ENCODE measurements around the gene RBM12.

The RBM12 gene

GRCh38 chr20:35663516-35664465 is 909 bp downstream of the RBM12 start:
- peak overlapping the region; percentile 89 for H3K4me3 ChIP-seq (ENCODE audit: low read length)
- H3K9ac ChIP-seq (ENCODE audit: low read depth, low read length): peak overlapping the region; percentile 93
- H3K9me3 ChIP-seq (replicated peaks; ENCODE audit: low read length): no peaks in the 10 kb centered on the region
- no peaks in the 10 kb centered on the region for H3K27me3 ChIP-seq (ENCODE audit: control insufficient read depth, insufficient read depth, low read length)
- H3K4me2 ChIP-seq (ENCODE audit: low read length): peak overlapping the region; percentile 99
- H3K36me3 ChIP-seq (ENCODE audit: insufficient read depth, low read length): peaks cover 2% of the 10 kb centered on the region
- H3K4me1 ChIP-seq (ENCODE audit: control insufficient read depth, insufficient read depth, low read length): peaks cover 31% of the 10 kb centered on the region

GRCh38 chr20:35662551-35662950 is 2.1 kb downstream of the RBM12 start:
- H3K36me3 ChIP-seq (ENCODE audit: insufficient read depth, low read length): no peaks in the 10 kb centered on the region
- H3K4me1 ChIP-seq (ENCODE audit: control insufficient read depth, insufficient read depth, low read length): peaks cover 31% of the 10 kb centered on the region
- H3K4me2 ChIP-seq (ENCODE audit: low read length): peak overlapping the region; percentile 99
- H3K4me3 ChIP-seq (ENCODE audit: low read length): peak overlapping the region; percentile 89
- H3K9me3 ChIP-seq (replicated peaks; ENCODE audit: low read length): no peaks in the 10 kb centered on the region
- H3K27me3 ChIP-seq (ENCODE audit: control insufficient read depth, insufficient read depth, low read length): no peaks in the 10 kb centered on the region
- peak overlapping the region; percentile 93 for H3K9ac ChIP-seq (ENCODE audit: low read depth, low read length)

- Histone ChIP-seq H3K36me3 (ENCODE audit: insufficient read depth, low read length) (no peaks in the 10 kb centered on the region), H3K27me3 (ENCODE audit: control insufficient read depth, insufficient read depth, low read length) (no peaks in the 10 kb centered on the region), H3K4me1 (ENCODE audit: control insufficient read depth, insufficient read depth, low read length) (peaks cover 31% of the 10 kb centered on the region), H3K4me2 (ENCODE audit: low read length) (peak overlapping the region; percentile 99), H3K4me3 (ENCODE audit: low read length) (peak overlapping the region; percentile 89), H3K9ac (ENCODE audit: low read depth, low read length) (peak overlapping the region; percentile 93), H3K9me3 (replicated peaks; ENCODE audit: low read length) (no peaks in the 10 kb centered on the region)
Observed at GRCh38 chr20:35661908-35662307, 2.8 kb downstream of the RBM12 start.

- Histone ChIP-seq H3K36me3 (ENCODE audit: insufficient read depth, low read length) (no peaks in the 10 kb centered on the region), H3K9me3 (replicated peaks; ENCODE audit: low read length) (no peaks in the 10 kb centered on the region), H3K27me3 (ENCODE audit: control insufficient read depth, insufficient read depth, low read length) (no peaks in the 10 kb centered on the region), H3K4me3 (ENCODE audit: low read length) (peak overlapping the region; percentile 89), H3K4me2 (ENCODE audit: low read length) (peak overlapping the region; percentile 99), H3K9ac (ENCODE audit: low read depth, low read length) (no peak overlapping the region), H3K4me1 (ENCODE audit: control insufficient read depth, insufficient read depth, low read length) (peaks cover 31% of the 10 kb centered on the region)
Observed at GRCh38 chr20:35661053-35661452, 3.6 kb downstream of the RBM12 start.

- Histone ChIP-seq H3K9me3 (replicated peaks; ENCODE audit: low read length) (no peaks in the 10 kb centered on the region), H3K36me3 (ENCODE audit: insufficient read depth, low read length) (peaks cover 1% of the 10 kb centered on the region), H3K4me1 (ENCODE audit: control insufficient read depth, insufficient read depth, low read length) (peaks cover 31% of the 10 kb centered on the region), H3K9ac (ENCODE audit: low read depth, low read length) (no peak overlapping the region), H3K27me3 (ENCODE audit: control insufficient read depth, insufficient read depth, low read length) (no peaks in the 10 kb centered on the region), H3K4me2 (ENCODE audit: low read length) (peak overlapping the region; percentile 99), H3K4me3 (ENCODE audit: low read length) (no peak overlapping the region)
Observed at GRCh38 chr20:35660122-35660937, 4.4 kb downstream of the RBM12 start.

- H3K9ac ChIP-seq (ENCODE audit: low read depth, low read length): no peak overlapping the region
- no peak overlapping the region for H3K4me3 ChIP-seq (ENCODE audit: low read length)
Observed at GRCh38 chr20:35657271-35657670, 7.4 kb downstream of the RBM12 start.

GRCh38 chr20:35654415-35654814 is 10.3 kb downstream of the RBM12 start:
- H3K36me3 ChIP-seq (ENCODE audit: insufficient read depth, low read length): peaks cover 42% of the 10 kb centered on the region
- H3K4me3 ChIP-seq (ENCODE audit: low read length): no peak overlapping the region
- no peaks in the 10 kb centered on the region for H3K27me3 ChIP-seq (ENCODE audit: control insufficient read depth, insufficient read depth, low read length)
- H3K4me2 ChIP-seq (ENCODE audit: low read length): no peak overlapping the region
- H3K4me1 ChIP-seq (ENCODE audit: control insufficient read depth, insufficient read depth, low read length): no peaks in the 10 kb centered on the region
- H3K9ac ChIP-seq (ENCODE audit: low read depth, low read length): no peak overlapping the region
- no peaks in the 10 kb centered on the region for H3K9me3 ChIP-seq (replicated peaks; ENCODE audit: low read length)

More at GRCh38 chr20:35657271-35657670, 7.4 kb downstream of the RBM12 start:
- Histone ChIP-seq H3K4me2 (ENCODE audit: low read length) (no peak overlapping the region), H3K9me3 (replicated peaks; ENCODE audit: low read length) (no peaks in the 10 kb centered on the region), H3K4me1 (ENCODE audit: control insufficient read depth, insufficient read depth, low read length) (peaks cover 22% of the 10 kb centered on the region), H3K36me3 (ENCODE audit: insufficient read depth, low read length) (peaks cover 27% of the 10 kb centered on the region), H3K27me3 (ENCODE audit: control insufficient read depth, insufficient read depth, low read length) (no peaks in the 10 kb centered on the region)

- Histone ChIP-seq H3K9ac (ENCODE audit: low read depth, low read length) (no peak overlapping the region), H3K4me2 (ENCODE audit: low read length) (no peak overlapping the region), H3K4me3 (ENCODE audit: low read length) (no peak overlapping the region), H3K27me3 (ENCODE audit: control insufficient read depth, insufficient read depth, low read length) (no peaks in the 10 kb centered on the region), H3K9me3 (replicated peaks; ENCODE audit: low read length) (no peaks in the 10 kb centered on the region), H3K4me1 (ENCODE audit: control insufficient read depth, insufficient read depth, low read length) (no peaks in the 10 kb centered on the region), H3K36me3 (ENCODE audit: insufficient read depth, low read length) (peaks cover 42% of the 10 kb centered on the region)
Observed at GRCh38 chr20:35653893-35654292, 10.8 kb downstream of the RBM12 start.

GRCh38 chr20:35653430-35653734 is 11.3 kb downstream of the RBM12 start:
- Histone ChIP-seq H3K9ac (ENCODE audit: low read depth, low read length) (no peak overlapping the region), H3K36me3 (ENCODE audit: insufficient read depth, low read length) (peaks cover 42% of the 10 kb centered on the region), H3K4me1 (ENCODE audit: control insufficient read depth, insufficient read depth, low read length) (no peaks in the 10 kb centered on the region), H3K4me3 (ENCODE audit: low read length) (no peak overlapping the region), H3K9me3 (replicated peaks; ENCODE audit: low read length) (no peaks in the 10 kb centered on the region), H3K4me2 (ENCODE audit: low read length) (no peak overlapping the region), H3K27me3 (ENCODE audit: control insufficient read depth, insufficient read depth, low read length) (no peaks in the 10 kb centered on the region)

- Histone ChIP-seq H3K4me2 (ENCODE audit: low read length) (no peak overlapping the region), H3K4me3 (ENCODE audit: low read length) (no peak overlapping the region), H3K27me3 (ENCODE audit: control insufficient read depth, insufficient read depth, low read length) (no peaks in the 10 kb centered on the region), H3K36me3 (ENCODE audit: insufficient read depth, low read length) (peaks cover 42% of the 10 kb centered on the region), H3K9ac (ENCODE audit: low read depth, low read length) (no peak overlapping the region), H3K4me1 (ENCODE audit: control insufficient read depth, insufficient read depth, low read length) (no peaks in the 10 kb centered on the region), H3K9me3 (replicated peaks; ENCODE audit: low read length) (no peaks in the 10 kb centered on the region)
Observed at GRCh38 chr20:35652641-35653429, 11.9 kb downstream of the RBM12 start.

- Histone ChIP-seq H3K9me3 (replicated peaks; ENCODE audit: low read length) (no peaks in the 10 kb centered on the region), H3K4me1 (ENCODE audit: control insufficient read depth, insufficient read depth, low read length) (no peaks in the 10 kb centered on the region), H3K27me3 (ENCODE audit: control insufficient read depth, insufficient read depth, low read length) (no peaks in the 10 kb centered on the region), H3K36me3 (ENCODE audit: insufficient read depth, low read length) (peaks cover 44% of the 10 kb centered on the region), H3K4me2 (ENCODE audit: low read length) (no peak overlapping the region), H3K4me3 (ENCODE audit: low read length) (no peak overlapping the region), H3K9ac (ENCODE audit: low read depth, low read length) (no peak overlapping the region)
Observed at GRCh38 chr20:35651958-35652357, 12.7 kb downstream of the RBM12 start.
